DND-41 (cell line): ENCODE results near the gene ESYT2.

ENCODE experiments used
- ATAC-seq: fragments of 200-7000 bp; cut with Tn5 transposase; 3 replicates; pipeline ENCODE4 v1.9.1; 2021; ENCODE audit warnings: low read depth; ENCODE audit not compliant: insufficient read depth
- DNase-seq: peaks from one replicate; pipeline ENCODE4 v3.0.0-alpha.2; 2020
- H2AFZ ChIP-seq: 2 replicates; pipeline ENCODE4 v1.6.0; 2012; ENCODE audit warnings: low read depth, low read length
- H3K27ac ChIP-seq: 2 replicates; pipeline ENCODE4 v1.5.1; 2012; ENCODE audit warnings: low read length, inconsistent platforms
- H3K27me3 ChIP-seq: fragments of 200-600 bp; sonication (generic); 2 replicates; pipeline ENCODE4 v1.6.0; 2012; ENCODE audit warnings: low read length, mild to moderate bottlenecking, inconsistent platforms; ENCODE audit not compliant: insufficient read depth, poor library complexity
- H3K36me3 ChIP-seq: 2 replicates; pipeline ENCODE4 v1.5.1; 2012; ENCODE audit warnings: low read length, inconsistent platforms; ENCODE audit not compliant: insufficient read depth
- H3K4me1 ChIP-seq: 2 replicates; pipeline ENCODE4 v1.5.1; 2012; ENCODE audit warnings: mild to moderate bottlenecking, low read length; ENCODE audit not compliant: insufficient read depth
- H3K4me2 ChIP-seq: 2 replicates; pipeline ENCODE4 v1.6.0; 2012; ENCODE audit warnings: mild to moderate bottlenecking, moderate library complexity, low read length, inconsistent platforms; ENCODE audit not compliant: insufficient read depth
- H3K4me3 ChIP-seq, 2 experiments: fragments of 200-600 bp in 1 of 2; shearing (Covaris generic) in 1 of 2; 2 replicates each; pipeline ENCODE4 v1.5.1; 2012 to 2016; ENCODE audit warnings: inconsistent platforms in 2 of 2, low read length in 2 of 2, mild to moderate bottlenecking in 2 of 2, low read depth in 1 of 2, moderate library complexity in 1 of 2
- H3K79me2 ChIP-seq: 2 replicates; pipeline ENCODE4 v1.6.0; 2012; ENCODE audit warnings: low read length, inconsistent platforms; ENCODE audit not compliant: insufficient read depth
- H3K9ac ChIP-seq: 2 replicates; pipeline ENCODE4 v1.6.0; 2012; ENCODE audit warnings: low read depth, mild to moderate bottlenecking, inconsistent platforms, low read length, moderate library complexity
- H3K9me3 ChIP-seq: 2 replicates; pipeline ENCODE4 v1.5.1; 2012; ENCODE audit warnings: low read length, moderate library complexity, mild to moderate bottlenecking, inconsistent platforms; ENCODE audit not compliant: insufficient read depth, severe bottlenecking
- H4K20me1 ChIP-seq: 2 replicates; pipeline ENCODE4 v1.6.0; 2012; ENCODE audit warnings: low read length; ENCODE audit not compliant: insufficient read depth
- EZH2 ChIP-seq: IDR thresholded peaks from 3 replicates; pipeline ENCODE4 v1.6.1; 2012; ENCODE audit warnings: borderline replicate concordance, low read depth, mild to moderate bottlenecking, moderate library complexity, low read length, inconsistent platforms; ENCODE audit not compliant: severe bottlenecking
- TF ChIP-seq, protein P1 (sequence below): IDR thresholded peaks from 2 replicates; pipeline ENCODE4 v1.5.1; 2012; ENCODE audit warnings: borderline replicate concordance, low read length, moderate library complexity, mild to moderate bottlenecking; ENCODE audit not compliant: poor library complexity, severe bottlenecking; ENCODE audit errors: extremely low read depth

The ESYT2 gene

DNA sequence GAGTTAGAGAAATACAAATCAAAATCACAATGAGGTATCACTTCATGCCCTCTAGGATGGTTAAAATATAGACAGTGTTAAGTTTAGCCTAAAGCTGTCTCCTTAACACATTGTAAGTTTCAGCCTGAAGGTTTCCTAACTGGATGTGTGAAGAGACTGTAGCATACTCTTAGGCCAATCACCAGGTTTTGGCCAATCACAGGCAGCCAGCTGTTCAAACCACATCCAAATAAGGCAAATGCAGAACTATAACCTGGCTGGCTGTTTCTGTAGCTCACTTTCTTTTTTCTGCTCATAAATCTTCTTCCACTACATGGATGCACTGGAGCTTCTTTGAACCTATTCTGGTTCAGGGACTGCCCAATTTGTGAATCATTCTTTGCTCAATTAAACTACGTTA is 19.7 kb downstream of the ESYT2 start:
- Histone ChIP-seq H3K4me3 (no peak overlapping the region), H3K36me3 (peaks cover 62% of the 10 kb centered on the region), H3K79me2 (peaks cover 97% of the 10 kb centered on the region), H4K20me1 (peaks cover 24% of the 10 kb centered on the region), H3K4me2 (no peak overlapping the region), H2AFZ (no peak overlapping the region), H3K27ac (0 out of 2 replicates have a peak overlapping the region, but pooled peaks have one; percentile 14), H3K9ac (no peak overlapping the region), H3K4me1 (peaks cover 31% of the 10 kb centered on the region), H3K9me3 (peaks cover 4% of the 10 kb centered on the region), H3K27me3 (no peaks in the 10 kb centered on the region)
- ATAC-seq: no peak
- TF ChIP-seq, protein P1, sequence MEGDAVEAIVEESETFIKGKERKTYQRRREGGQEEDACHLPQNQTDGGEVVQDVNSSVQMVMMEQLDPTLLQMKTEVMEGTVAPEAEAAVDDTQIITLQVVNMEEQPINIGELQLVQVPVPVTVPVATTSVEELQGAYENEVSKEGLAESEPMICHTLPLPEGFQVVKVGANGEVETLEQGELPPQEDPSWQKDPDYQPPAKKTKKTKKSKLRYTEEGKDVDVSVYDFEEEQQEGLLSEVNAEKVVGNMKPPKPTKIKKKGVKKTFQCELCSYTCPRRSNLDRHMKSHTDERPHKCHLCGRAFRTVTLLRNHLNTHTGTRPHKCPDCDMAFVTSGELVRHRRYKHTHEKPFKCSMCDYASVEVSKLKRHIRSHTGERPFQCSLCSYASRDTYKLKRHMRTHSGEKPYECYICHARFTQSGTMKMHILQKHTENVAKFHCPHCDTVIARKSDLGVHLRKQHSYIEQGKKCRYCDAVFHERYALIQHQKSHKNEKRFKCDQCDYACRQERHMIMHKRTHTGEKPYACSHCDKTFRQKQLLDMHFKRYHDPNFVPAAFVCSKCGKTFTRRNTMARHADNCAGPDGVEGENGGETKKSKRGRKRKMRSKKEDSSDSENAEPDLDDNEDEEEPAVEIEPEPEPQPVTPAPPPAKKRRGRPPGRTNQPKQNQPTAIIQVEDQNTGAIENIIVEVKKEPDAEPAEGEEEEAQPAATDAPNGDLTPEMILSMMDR: no peak
- no peak for TF ChIP-seq EZH2
- no peak for DNase-seq

DNA sequence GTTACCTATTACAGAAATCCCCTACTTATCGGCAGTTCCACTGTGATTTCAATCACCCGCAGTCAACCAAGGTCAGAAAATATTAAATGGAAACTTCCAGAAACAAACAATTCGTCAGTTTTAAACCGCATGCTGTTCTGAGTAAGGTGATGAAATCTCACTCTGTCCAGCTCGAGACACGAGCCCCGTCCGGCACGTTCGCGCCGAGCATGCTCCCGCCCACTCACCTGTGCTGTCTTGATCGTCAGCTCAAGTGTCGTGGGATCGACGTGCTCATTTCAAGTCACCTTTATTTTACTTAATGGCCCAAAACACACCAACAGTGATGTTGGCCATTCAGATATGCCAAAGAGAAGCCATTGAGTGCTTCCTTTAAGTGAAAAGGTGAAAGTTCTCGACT is 21.2 kb downstream of the ESYT2 start:
- Histone ChIP-seq H3K9me3 (peaks cover 4% of the 10 kb centered on the region), H3K4me2 (no peak overlapping the region), H3K9ac (no peak overlapping the region), H3K79me2 (peaks cover 96% of the 10 kb centered on the region), H3K36me3 (peaks cover 63% of the 10 kb centered on the region), H3K4me1 (peaks cover 21% of the 10 kb centered on the region), H3K4me3 (no peak overlapping the region), H3K27me3 (no peaks in the 10 kb centered on the region), H2AFZ (no peak overlapping the region), H3K27ac (no peak overlapping the region), H4K20me1 (peaks cover 29% of the 10 kb centered on the region)
- DNase-seq: no peak
- no peak for ATAC-seq
- TF ChIP-seq EZH2: no peak
- TF ChIP-seq, protein P1: no peak

DNA sequence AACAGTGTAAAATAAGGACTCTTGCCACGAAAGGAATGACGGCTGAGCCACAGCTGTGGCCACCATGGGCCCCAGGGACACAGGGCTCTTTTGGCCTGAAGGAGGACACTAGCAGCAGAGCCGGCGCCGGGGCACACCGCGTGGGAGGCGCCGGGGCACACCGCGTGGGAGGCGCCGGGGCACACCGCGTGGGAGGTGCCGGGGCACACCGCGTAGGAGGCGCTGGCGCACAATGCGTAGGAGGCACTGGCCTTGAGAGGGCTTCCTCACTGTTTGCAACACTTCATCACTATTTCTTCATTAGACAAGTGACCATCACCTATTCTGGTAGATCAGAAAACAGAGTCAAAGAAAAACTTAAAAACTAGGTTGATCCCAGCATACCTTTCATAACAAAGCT is 23.4 kb downstream of the ESYT2 start:
- H3K27me3 ChIP-seq: no peaks in the 10 kb centered on the region
- DNase-seq: no peak
- no peak for ATAC-seq
- H4K20me1 ChIP-seq: peaks cover 23% of the 10 kb centered on the region
- H3K9me3 ChIP-seq: peaks cover 4% of the 10 kb centered on the region
- H3K9ac ChIP-seq: no peak overlapping the region
- H3K36me3 ChIP-seq: peaks cover 56% of the 10 kb centered on the region
- H2AFZ ChIP-seq: no peak overlapping the region
- peaks cover 5% of the 10 kb centered on the region for H3K4me1 ChIP-seq
- H3K4me2 ChIP-seq: no peak overlapping the region
- no peak for TF ChIP-seq EZH2
- TF ChIP-seq, protein P1: no peak
- H3K27ac ChIP-seq: no peak overlapping the region
- peaks cover 96% of the 10 kb centered on the region for H3K79me2 ChIP-seq
- no peak overlapping the region for H3K4me3 ChIP-seq

DNA sequence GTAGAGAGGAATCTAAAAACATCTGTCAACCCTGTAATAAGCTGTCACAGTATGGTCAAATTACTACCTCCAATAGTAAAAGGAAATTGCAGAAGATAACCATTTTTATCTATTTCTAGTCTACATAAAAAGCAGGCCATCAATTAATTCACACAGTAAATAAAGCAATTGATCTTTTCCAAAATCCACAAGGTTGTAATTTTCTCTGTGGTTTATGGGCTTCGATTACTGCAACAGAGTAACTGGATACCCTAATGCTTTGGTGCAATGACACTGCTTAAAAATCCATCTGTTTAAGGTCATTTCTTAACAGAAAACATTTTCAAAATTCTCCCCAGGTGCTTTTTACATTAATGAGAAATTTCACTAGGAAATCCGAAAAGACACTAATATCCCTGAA is 23.9 kb downstream of the ESYT2 start:
- Histone ChIP-seq H3K9me3 (peaks cover 4% of the 10 kb centered on the region), H3K79me2 (peaks cover 96% of the 10 kb centered on the region), H3K4me1 (peaks cover 5% of the 10 kb centered on the region), H3K4me2 (no peak overlapping the region), H4K20me1 (peaks cover 26% of the 10 kb centered on the region), H2AFZ (no peak overlapping the region), H3K27me3 (no peaks in the 10 kb centered on the region), H3K36me3 (peaks cover 52% of the 10 kb centered on the region), H3K9ac (no peak overlapping the region), H3K27ac (no peak overlapping the region), H3K4me3 (no peak overlapping the region)
- DNase-seq: no peak
- ATAC-seq: no peak
- no peak for TF ChIP-seq EZH2
- TF ChIP-seq, protein P1: no peak
